Endothelial cell of umbilical vein (primary cell): ENCODE results near the gene PLXND1. TPM values are rescaled to one million over a fixed set of nuclear protein-coding genes. Genes with fewer than 3 reads are reported as not detected.
A peak's percentile ranks its signal among the peaks of the same experiment; 100 is the strongest.

ENCODE experiments used
- BruUV-seq: library from RNA; stranded (reverse); fragments of 400-500 nt; replicated peaks from 2 replicates; lab custom pipeline; 2021; lab: Mats Ljungman, UMichigan
- CTCF ChIA-PET: fragments of 300-600, 350-600 bp; sonication (Branson Sonifier 250); formaldehyde crosslinking; loops from one replicate; lab custom pipeline; 2021; ENCODE audit warnings: antibody characterized with exemption, inconsistent platforms; lab: Charles Lee
- POLR2A ChIA-PET: fragments of 300-600, 350-600 bp; sonication (Branson Sonifier 250); formaldehyde crosslinking; loops from one replicate; lab custom pipeline; 2021; ENCODE audit warnings: antibody characterized with exemption, inconsistent platforms; lab: Charles Lee
- DNase-seq: peaks from one replicate; pipeline ENCODE4 v3.0.0-alpha.2; 2011; ENCODE audit warnings: low read depth, low spot score
- FAIRE-seq: peaks from 2 replicates; lab custom pipeline; 2011; peaks lifted over from hg19 to GRCh38; lab: Jason Lieb, UNC
- H2AFZ ChIP-seq: 2 replicates; pipeline ENCODE4 v1.6.0; 2012; ENCODE audit warnings: low read depth, low read length, control low read depth, inconsistent platforms
- H3K27ac ChIP-seq: 2 replicates; pipeline ENCODE4 v1.5.1; 2011; ENCODE audit warnings: low read depth, mild to moderate bottlenecking, control low read depth, low read length, moderate library complexity; ENCODE audit not compliant: insufficient read depth
- H3K27me3 ChIP-seq, 2 experiments: 2 replicates each; pipeline versions ENCODE4 v1.6.0 to v1.6.1; 2011; ENCODE audit warnings: low read length in 2 of 2, mixed read lengths in 1 of 2; ENCODE audit not compliant: control insufficient read depth in 2 of 2, insufficient read depth in 2 of 2
- H3K36me3 ChIP-seq, 2 experiments: 2 replicates in 1 of 2; 3 replicates in 1 of 2; pipeline ENCODE4 v1.5.1; 2011; ENCODE audit warnings: low read length in 2 of 2, mild to moderate bottlenecking in 1 of 2, moderate library complexity in 1 of 2; ENCODE audit not compliant: control insufficient read depth in 2 of 2, insufficient read depth in 2 of 2; ENCODE audit errors: extremely low read depth in 1 of 2
- H3K4me1 ChIP-seq: 3 replicates; pipeline ENCODE4 v1.5.1; 2011; ENCODE audit warnings: mild to moderate bottlenecking, low read length; ENCODE audit not compliant: control insufficient read depth, insufficient read depth; ENCODE audit errors: extremely low read depth
- H3K4me2 ChIP-seq: 2 replicates; pipeline ENCODE4 v1.6.1; 2011; ENCODE audit warnings: low read length, control low read depth, mixed read lengths; ENCODE audit not compliant: insufficient read depth
- H3K4me3 ChIP-seq, 3 experiments: fragments of 200-600 bp in 1 of 3; sonication (generic), shearing (Covaris generic) in 1 of 3; replicated peaks in 1 of 3; 2 replicates each; pipeline ENCODE4 v1.5.1; 2011 to 2016; ENCODE audit warnings: control low read depth in 3 of 3, low read length in 3 of 3, mild to moderate bottlenecking in 2 of 3, inconsistent platforms in 1 of 3, low read depth in 1 of 3, moderate library complexity in 1 of 3; ENCODE audit not compliant: insufficient read depth in 1 of 3
- H3K79me2 ChIP-seq: 2 replicates; pipeline ENCODE4 v1.6.0; 2012; ENCODE audit warnings: low read length, inconsistent platforms; ENCODE audit not compliant: control insufficient read depth, insufficient read depth
- H3K9ac ChIP-seq: replicated peaks from 2 replicates; pipeline ENCODE3; 2011; ENCODE audit warnings: low read length, control low read depth; ENCODE audit not compliant: insufficient read depth; ENCODE audit errors: extremely low read depth
- H3K9me1 ChIP-seq: replicated peaks from 3 replicates; pipeline ENCODE4 v1.6.0; 2011; ENCODE audit warnings: mild to moderate bottlenecking, low read length; ENCODE audit not compliant: control insufficient read depth, insufficient read depth; ENCODE audit errors: extremely low read depth
- H3K9me3 ChIP-seq: replicated peaks from 2 replicates; pipeline ENCODE4 v1.5.1; 2012; ENCODE audit warnings: low read length, inconsistent platforms; ENCODE audit not compliant: control insufficient read depth, insufficient read depth
- H4K20me1 ChIP-seq: replicated peaks from 2 replicates; pipeline ENCODE3; 2011; ENCODE audit warnings: mild to moderate bottlenecking, low read length; ENCODE audit not compliant: control insufficient read depth, insufficient read depth; ENCODE audit errors: extremely low read depth
- FOS ChIP-seq: IDR thresholded peaks from 2 replicates; pipeline ENCODE4 v1.6.1; 2011; ENCODE audit warnings: mild to moderate bottlenecking, low read length, moderate library complexity, borderline replicate concordance; ENCODE audit not compliant: insufficient read depth
- GATA2 ChIP-seq: IDR thresholded peaks from 2 replicates; pipeline ENCODE4 v1.7.0; 2011; ENCODE audit warnings: low read depth, mild to moderate bottlenecking, moderate library complexity, mixed read lengths, low read length; ENCODE audit not compliant: insufficient read length, insufficient read depth
- MYC ChIP-seq: IDR thresholded peaks from one replicate; pipeline ENCODE4 v1.6.1; 2011; ENCODE audit warnings: mild to moderate bottlenecking, low read depth, low read length
- POLR2A ChIP-seq: IDR thresholded peaks from 2 replicates; pipeline ENCODE4 v1.6.1; 2012; ENCODE audit warnings: low read depth, mild to moderate bottlenecking, control low read depth, low read length
- dilution Hi-C: fragments of 300-500 bp; cut with MboI; formaldehyde crosslinking; loops from one replicate; pipeline ENCODE4 v1.15.0; 2019; ENCODE audit warnings: low sequenced_read_pairs; ENCODE audit not compliant: extremely low pct_ligation_motif_present
- intact Hi-C: fragments of 100-400 bp; cut with micrococcal nuclease; formaldehyde crosslinking; loops from one replicate; pipeline ENCODE4 v1.10.0; 2022
- polyA plus RNA-seq, 4 experiments: library from polyadenylated mRNA; depleted of rRNA in 3 of 4; stranded (reverse) in 3 of 4; unstranded in 1 of 4; fragments of >200 nt; gene quantifications; 2 replicates each; pipeline versions ENCODE4 v1.2.1 to v1.2.3, GENCODE V29; 2011 to 2012; ENCODE audit warnings: missing spikeins in 1 of 4
- total RNA-seq: library from RNA; stranded (reverse); gene quantifications from 2 replicates; pipeline ENCODE4 v1.2.3, GENCODE V29; 2021
- TF ChIP-seq, protein P1 (sequence below), 2 donors: IDR thresholded peaks; 1 replicate in 1 of 2; 2 replicates in 1 of 2; pipeline ENCODE4 v1.5.1; 2011; ENCODE audit warnings: low read length in 2 of 2, mild to moderate bottlenecking in 2 of 2, moderate library complexity in 2 of 2, control low read depth in 1 of 2, inconsistent platforms in 1 of 2, low read depth in 1 of 2; ENCODE audit not compliant: insufficient read depth in 1 of 2; ENCODE audit errors: extremely low read depth in 1 of 2

PLXND1 gene
- total and polyA plus RNA-seq, 2 donors (not counting 3 experiments of a cell fraction or from before 2014, with no cell fraction given), result 300 to 834 TPM

DNA sequence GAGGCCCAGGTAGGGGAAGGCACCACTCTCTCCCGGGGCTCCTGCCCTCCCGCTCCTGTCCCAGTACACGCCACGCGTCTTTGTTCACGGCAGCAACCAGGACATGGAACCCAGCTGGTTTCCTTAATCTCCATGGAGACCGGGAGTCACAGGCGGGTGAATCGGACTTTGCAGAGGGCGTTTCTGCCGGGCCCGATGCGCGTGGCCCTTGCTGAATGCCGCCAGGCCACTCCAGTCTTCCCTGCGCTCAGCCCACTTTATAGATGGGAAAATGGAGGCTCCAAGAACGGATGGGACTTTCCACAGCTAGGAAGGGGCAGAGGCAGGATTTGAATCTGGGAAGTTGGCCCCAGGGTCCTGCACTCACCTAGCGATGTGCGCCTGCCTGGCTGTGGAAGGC is 7.4 kb downstream of the PLXND1 start:
- POLR2A ChIA-PET, result no interaction called here
- no peaks in the 10 kb centered on the region for H3K27me3 ChIP-seq
- H2AFZ ChIP-seq, result no peak overlapping the region
- CTCF ChIA-PET, result interaction anchor here (0.8 to 1.7 kb wide), 7 partner anchors 23 to 283 kb away, joined by 3 to 14 read pairs (median 3); a partner anchor contains a TSS
- intact Hi-C loops (loop anchor here (1.0 to 5.0 kb wide), 3 partner anchors 8 to 217 kb away; no protein-coding TSS in a partner anchor), dilution Hi-C loops (no loop called here)
- H4K20me1 ChIP-seq, result no peaks in the 10 kb centered on the region
- H3K9me3 ChIP-seq, result no peaks in the 10 kb centered on the region
- TF ChIP-seq GATA2 (peak; percentile 8), FOS (no peak), MYC (no peak)
- TF ChIP-seq, protein P1, sequence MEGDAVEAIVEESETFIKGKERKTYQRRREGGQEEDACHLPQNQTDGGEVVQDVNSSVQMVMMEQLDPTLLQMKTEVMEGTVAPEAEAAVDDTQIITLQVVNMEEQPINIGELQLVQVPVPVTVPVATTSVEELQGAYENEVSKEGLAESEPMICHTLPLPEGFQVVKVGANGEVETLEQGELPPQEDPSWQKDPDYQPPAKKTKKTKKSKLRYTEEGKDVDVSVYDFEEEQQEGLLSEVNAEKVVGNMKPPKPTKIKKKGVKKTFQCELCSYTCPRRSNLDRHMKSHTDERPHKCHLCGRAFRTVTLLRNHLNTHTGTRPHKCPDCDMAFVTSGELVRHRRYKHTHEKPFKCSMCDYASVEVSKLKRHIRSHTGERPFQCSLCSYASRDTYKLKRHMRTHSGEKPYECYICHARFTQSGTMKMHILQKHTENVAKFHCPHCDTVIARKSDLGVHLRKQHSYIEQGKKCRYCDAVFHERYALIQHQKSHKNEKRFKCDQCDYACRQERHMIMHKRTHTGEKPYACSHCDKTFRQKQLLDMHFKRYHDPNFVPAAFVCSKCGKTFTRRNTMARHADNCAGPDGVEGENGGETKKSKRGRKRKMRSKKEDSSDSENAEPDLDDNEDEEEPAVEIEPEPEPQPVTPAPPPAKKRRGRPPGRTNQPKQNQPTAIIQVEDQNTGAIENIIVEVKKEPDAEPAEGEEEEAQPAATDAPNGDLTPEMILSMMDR (IDR thresholded peaks at IDR 0.05; ENCODE audit: extremely low read depth in 1 of 2, insufficient read depth in 1 of 2, low read depth in 1 of 2, low read length in 2 of 2), result no peak
- peaks cover 97% of the 10 kb centered on the region for H3K79me2 ChIP-seq
- H3K36me3 ChIP-seq, result no peaks in the 10 kb centered on the region
- no TSS peak for BruUV-seq
- peak overlapping the region in 1 of 3 experiments; percentile 8 for H3K4me3 ChIP-seq
- peak overlapping the region; percentile 69 for H3K9ac ChIP-seq
- peak overlapping the region; percentile 35 for H3K4me2 ChIP-seq
- no peak for FAIRE-seq
- H3K27ac ChIP-seq, result peak overlapping the region; percentile 91
- H3K9me1 ChIP-seq, result no peaks in the 10 kb centered on the region
- DNase-seq, result peak; percentile 70
- H3K4me1 ChIP-seq, result peaks cover 86% of the 10 kb centered on the region

DNA sequence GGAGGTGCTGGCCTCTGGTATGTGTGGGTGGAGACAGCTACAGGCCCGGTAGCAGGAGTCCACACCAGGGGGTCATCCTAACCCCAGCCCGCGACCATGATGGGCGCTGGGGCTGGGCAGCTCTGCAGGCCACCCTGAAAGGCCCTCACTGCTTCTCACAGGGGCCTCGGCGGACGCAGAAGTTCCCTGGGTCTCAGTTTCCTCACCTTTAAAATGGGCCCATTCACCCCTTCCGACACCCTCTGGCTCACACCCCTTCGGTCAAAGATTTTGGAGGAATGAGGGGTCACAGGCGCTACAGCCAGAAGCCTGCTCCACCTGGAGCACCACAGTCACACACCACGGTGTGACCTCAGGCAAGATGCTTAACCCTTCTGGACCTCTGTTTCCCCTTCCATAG is 8.0 kb downstream of the PLXND1 start:
- intact Hi-C loops (loop anchor here (5.0 kb wide), 1 partner anchor 216 kb away; no protein-coding TSS in a partner anchor), dilution Hi-C loops (no loop called here)
- CTCF ChIA-PET, result interaction anchor here (0.9 to 3.6 kb wide), 4 partner anchors 24 to 215 kb away, joined by 4 to 44 read pairs (median 10); no protein-coding TSS in a partner anchor
- POLR2A ChIA-PET, result no interaction called here
- Histone ChIP-seq H3K9ac (peak overlapping the region; percentile 69), H3K36me3 (no peaks in the 10 kb centered on the region), H3K9me3 (no peaks in the 10 kb centered on the region), H4K20me1 (no peaks in the 10 kb centered on the region), H3K4me2 (peak overlapping the region; percentile 35), H3K4me3 (peak overlapping the region in 1 of 3 experiments; percentile 8), H3K79me2 (peaks cover 97% of the 10 kb centered on the region), H2AFZ (no peak overlapping the region), H3K4me1 (peaks cover 92% of the 10 kb centered on the region), H3K27ac (peak overlapping the region; percentile 91), H3K9me1 (no peaks in the 10 kb centered on the region), H3K27me3 (no peaks in the 10 kb centered on the region)
- DNase-seq (no peak), FAIRE-seq (no peak)
- TF ChIP-seq, protein P1 (IDR thresholded peaks at IDR 0.05; ENCODE audit: extremely low read depth in 1 of 2, insufficient read depth in 1 of 2, low read depth in 1 of 2, low read length in 2 of 2), result no peak
- TF ChIP-seq POLR2A (no peak), GATA2 (no peak), MYC (no peak)
- no TSS peak for BruUV-seq
